Measurements from ENCODE around the gene RNPS1.

- TF ChIP-seq, protein P1, sequence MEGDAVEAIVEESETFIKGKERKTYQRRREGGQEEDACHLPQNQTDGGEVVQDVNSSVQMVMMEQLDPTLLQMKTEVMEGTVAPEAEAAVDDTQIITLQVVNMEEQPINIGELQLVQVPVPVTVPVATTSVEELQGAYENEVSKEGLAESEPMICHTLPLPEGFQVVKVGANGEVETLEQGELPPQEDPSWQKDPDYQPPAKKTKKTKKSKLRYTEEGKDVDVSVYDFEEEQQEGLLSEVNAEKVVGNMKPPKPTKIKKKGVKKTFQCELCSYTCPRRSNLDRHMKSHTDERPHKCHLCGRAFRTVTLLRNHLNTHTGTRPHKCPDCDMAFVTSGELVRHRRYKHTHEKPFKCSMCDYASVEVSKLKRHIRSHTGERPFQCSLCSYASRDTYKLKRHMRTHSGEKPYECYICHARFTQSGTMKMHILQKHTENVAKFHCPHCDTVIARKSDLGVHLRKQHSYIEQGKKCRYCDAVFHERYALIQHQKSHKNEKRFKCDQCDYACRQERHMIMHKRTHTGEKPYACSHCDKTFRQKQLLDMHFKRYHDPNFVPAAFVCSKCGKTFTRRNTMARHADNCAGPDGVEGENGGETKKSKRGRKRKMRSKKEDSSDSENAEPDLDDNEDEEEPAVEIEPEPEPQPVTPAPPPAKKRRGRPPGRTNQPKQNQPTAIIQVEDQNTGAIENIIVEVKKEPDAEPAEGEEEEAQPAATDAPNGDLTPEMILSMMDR (IDR thresholded peaks at IDR 0.05) = no peak
- no peak for TF ChIP-seq POLR2A (IDR thresholded peaks at IDR 0.05)
Measured at GRCh38 chr16:2278272-2278608, 10.3 kb upstream of the RNPS1 start.

All from testis (tissue), 2 donors.